Ovary (tissue), 3 donors: Measurements from ENCODE around the gene COL15A1.

Experiments
- CTCF ChIP-seq, 3 donors: fragments of 450-650 bp in 2 of 3; fragments of 200-600 bp in 1 of 3; IDR thresholded peaks; one replicate each; pipeline versions ENCODE4 v1.5.1 to v1.8.0; 2016 to 2022; ENCODE audit warnings: antibody characterized with exemption in 3 of 3, mild to moderate bottlenecking in 1 of 3
- EP300 ChIP-seq: sonication (generic); formaldehyde crosslinking; IDR thresholded peaks from one replicate; pipeline ENCODE4 v1.6.1; 2017; ENCODE audit warnings: antibody characterized with exemption
- POLR2A ChIP-seq: fragments of 450-650 bp; IDR thresholded peaks from one replicate; pipeline ENCODE4 v1.6.1; 2017; ENCODE audit warnings: antibody characterized with exemption, mild to moderate bottlenecking, moderate library complexity
- donor health status: DM: no; HTN: no; CAD: no.

DNA sequence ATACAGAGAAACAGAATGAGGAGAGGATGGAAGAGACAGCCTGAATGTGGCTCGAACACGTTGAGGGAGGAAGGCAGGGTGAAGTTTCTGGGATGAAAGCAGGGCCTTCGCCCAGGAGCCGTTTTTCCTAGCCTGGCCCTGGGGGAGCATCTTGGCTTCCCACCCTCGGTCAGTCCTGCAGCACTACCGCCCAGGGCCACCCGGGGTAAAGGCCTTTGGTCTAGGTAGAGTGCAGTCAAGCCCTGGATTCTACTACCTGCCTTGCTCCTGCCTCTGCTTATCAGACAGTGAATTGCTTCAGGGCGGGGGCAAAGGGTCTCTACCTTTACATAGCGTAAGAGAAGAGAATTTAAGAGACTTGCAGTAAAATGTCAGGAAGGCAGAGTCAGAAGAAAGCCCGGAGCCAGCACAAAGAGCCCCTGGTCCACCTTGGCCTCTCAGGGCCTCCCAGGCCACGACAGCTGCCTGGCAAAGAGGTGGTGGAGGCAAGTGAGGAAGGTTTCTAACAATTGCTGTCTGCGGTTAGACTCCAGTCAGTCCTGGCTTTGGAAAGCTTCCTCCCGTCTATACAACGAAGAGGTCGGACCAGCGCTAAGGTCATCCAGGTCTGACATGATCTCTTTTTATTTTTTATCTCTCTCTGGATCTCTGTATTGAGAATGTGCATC lies 17.9 kb downstream of the COL15A1 start:
- TF ChIP-seq CTCF (IDR thresholded peaks at IDR 0.05) (no peak), POLR2A (no peak), EP300 (no peak)
